Gastrocnemius medialis (tissue), 4 donors: ENCODE data around the gene COL9A1.

Experiments
- CTCF ChIP-seq, 5 experiments: fragments of 450-650 bp in 3 of 5; fragments of 200-600 bp in 2 of 5; sonication (generic) in 2 of 5; IDR thresholded peaks in 4 of 5; conservative IDR thresholded peaks in 1 of 5; 1 replicate in 4 of 5; 2 replicates in 1 of 5; pipeline ENCODE4 v1.5.1; 2016 to 2019; ENCODE audit warnings: antibody characterized with exemption in 5 of 5, mild to moderate bottlenecking in 3 of 5, moderate library complexity in 3 of 5
- POLR2A ChIP-seq, 2 donors: fragments of 450-650 bp; IDR thresholded peaks; one replicate each; pipeline ENCODE4 v1.6.1; 2017; ENCODE audit warnings: antibody characterized with exemption in 2 of 2, mild to moderate bottlenecking in 2 of 2, moderate library complexity in 2 of 2

GRCh38 chr6:70272071-70272470 lies 30.8 kb downstream of the COL9A1 start:
- TF ChIP-seq CTCF (IDR thresholded peaks at IDR 0.05 in 4 of 5, conservative IDR thresholded peaks at IDR 0.05 in 1 of 5) (no peak), POLR2A (IDR thresholded peaks at IDR 0.05) (no peak)
